GM10266 (cell line): ENCODE measurements around the gene PLA2G2D.

Experiments used
- DNase-seq: peaks from one replicate; pipeline ENCODE4 v3.0.0; 2012; ENCODE audit errors: extremely low spot score
- TF ChIP-seq, protein P1 (sequence below): IDR thresholded peaks from 2 replicates; pipeline ENCODE4 v1.5.1; 2012; ENCODE audit warnings: mild to moderate bottlenecking, low read depth; ENCODE audit not compliant: control insufficient read depth, insufficient read depth; ENCODE audit errors: missing control alignments

The PLA2G2D gene

GRCh38 chr1:20111452-20111851 is 7.9 kb downstream of the PLA2G2D start:
- DNase-seq, result no peak
- TF ChIP-seq, protein P1, sequence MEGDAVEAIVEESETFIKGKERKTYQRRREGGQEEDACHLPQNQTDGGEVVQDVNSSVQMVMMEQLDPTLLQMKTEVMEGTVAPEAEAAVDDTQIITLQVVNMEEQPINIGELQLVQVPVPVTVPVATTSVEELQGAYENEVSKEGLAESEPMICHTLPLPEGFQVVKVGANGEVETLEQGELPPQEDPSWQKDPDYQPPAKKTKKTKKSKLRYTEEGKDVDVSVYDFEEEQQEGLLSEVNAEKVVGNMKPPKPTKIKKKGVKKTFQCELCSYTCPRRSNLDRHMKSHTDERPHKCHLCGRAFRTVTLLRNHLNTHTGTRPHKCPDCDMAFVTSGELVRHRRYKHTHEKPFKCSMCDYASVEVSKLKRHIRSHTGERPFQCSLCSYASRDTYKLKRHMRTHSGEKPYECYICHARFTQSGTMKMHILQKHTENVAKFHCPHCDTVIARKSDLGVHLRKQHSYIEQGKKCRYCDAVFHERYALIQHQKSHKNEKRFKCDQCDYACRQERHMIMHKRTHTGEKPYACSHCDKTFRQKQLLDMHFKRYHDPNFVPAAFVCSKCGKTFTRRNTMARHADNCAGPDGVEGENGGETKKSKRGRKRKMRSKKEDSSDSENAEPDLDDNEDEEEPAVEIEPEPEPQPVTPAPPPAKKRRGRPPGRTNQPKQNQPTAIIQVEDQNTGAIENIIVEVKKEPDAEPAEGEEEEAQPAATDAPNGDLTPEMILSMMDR, result no peak

GRCh38 chr1:20110679-20111078 is 8.7 kb downstream of the PLA2G2D start:
- DNase-seq, result no peak
- TF ChIP-seq, protein P1, result no peak

DNA sequence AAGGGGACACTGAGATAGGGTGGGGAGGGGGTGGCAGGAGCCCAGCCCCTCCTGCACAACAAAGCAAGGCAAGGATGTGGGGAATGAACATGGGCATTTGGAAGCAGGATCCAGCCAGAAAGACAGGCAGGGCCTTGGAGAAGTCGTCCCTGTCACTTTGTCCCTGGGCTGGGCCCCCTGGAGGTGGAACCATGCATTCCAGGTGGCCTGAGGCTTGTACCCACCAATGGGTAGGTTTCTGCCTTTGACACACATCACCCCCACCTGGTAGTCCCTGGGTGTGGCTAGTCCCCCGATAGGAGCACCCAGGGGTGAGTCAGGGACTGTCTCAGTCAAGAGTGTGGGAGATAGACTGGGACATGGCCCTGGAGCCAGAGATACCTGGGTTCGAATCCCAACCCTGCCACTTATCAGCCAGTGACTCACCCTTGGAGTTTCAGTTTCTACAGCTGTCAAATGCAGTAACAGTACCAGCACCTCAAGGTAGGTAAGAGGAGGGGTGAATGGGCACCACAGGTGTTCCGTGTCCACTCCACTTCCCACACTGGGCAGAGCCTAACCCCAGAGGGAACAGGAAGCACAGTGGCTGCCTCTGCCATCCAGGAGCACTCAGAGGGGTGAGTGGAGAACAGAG is 10.0 kb downstream of the PLA2G2D start:
- TF ChIP-seq, protein P1, result no peak
- DNase-seq, result no peak

- TF ChIP-seq, protein P1, result no peak
- no peak for DNase-seq
These were observed 10.8 kb downstream of the PLA2G2D start for GRCh38 chr1:20108366-20109123.

DNA sequence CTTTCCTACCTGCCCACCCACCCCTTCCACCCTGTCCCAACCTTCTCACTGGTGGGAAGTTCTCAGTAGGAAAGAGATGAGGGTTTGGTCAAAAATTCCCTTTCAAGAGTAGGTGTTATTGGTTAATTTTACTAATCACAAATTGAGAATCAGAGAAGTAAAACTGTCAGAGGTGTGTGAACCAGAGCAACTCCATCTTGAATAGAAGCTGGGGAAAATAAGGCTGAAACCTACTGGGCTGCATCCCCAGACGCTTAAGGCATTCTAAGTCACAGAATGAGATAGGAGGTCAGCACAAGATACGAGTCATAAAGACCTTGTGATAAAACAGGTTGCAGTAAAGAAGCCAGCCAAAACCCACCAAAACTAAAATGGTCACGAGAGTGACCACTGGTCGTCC is 11.5 kb downstream of the PLA2G2D start:
- DNase-seq, result no peak
- TF ChIP-seq, protein P1, result no peak

DNA sequence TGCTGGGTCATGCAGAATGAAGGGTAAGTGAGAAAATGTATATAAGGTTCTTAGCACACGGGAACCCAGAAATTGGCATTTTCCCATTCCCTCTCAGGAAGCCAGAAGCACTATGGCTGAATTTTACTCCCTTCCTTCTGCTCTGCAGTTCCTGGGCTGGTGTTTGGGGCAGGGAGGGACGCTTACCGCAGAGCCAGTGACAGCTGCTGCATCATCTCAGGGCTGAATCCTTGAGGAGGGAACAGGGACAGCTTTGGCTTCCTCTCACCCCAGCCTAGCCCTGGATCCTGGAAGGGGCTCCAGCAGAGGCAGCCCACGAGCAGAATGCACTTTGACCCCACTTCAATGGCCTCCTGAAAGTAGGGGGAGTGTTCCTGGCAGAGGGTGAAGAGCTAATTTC is 12.0 kb downstream of the PLA2G2D start:
- TF ChIP-seq, protein P1, result no peak
- DNase-seq, result no peak

GRCh38 chr1:20105856-20106255 is 13.5 kb downstream of the PLA2G2D start:
- no peak for DNase-seq
- TF ChIP-seq, protein P1, result no peak
